ENCODE data around the gene DUSP16. TPM values are rescaled to one million over a fixed set of nuclear protein-coding genes. Genes with fewer than 3 reads are reported as not detected.

Gene DUSP16
- total and polyA plus RNA-seq, 2 of the 8 experiments (the other 6 are each of a cell fraction or from before 2014, with no cell fraction given): 31.6 to 55.9 TPM

- no peak overlapping the region for H2BK120ac ChIP-seq (replicated peaks; ENCODE audit: low read depth, low read length)
- no peak overlapping the region; a peak in 1 of 4 replicates for H3K4me2 ChIP-seq (ENCODE audit: insufficient read depth in 1 of 2, low read depth in 2 of 2, low read length in 2 of 2)
- peaks cover 0 to 4% (median 1%) of the 10 kb centered on the region in 4 experiments; a peak in 2 of 7 replicates for H3K4me1 ChIP-seq (replicated peaks in 1 of 4; ENCODE audit: control insufficient read depth in 3 of 4, insufficient read depth in 4 of 4, low read length in 3 of 4)
- no peak overlapping the region for H4K5ac ChIP-seq (ENCODE audit: insufficient read length, low read depth, low read length)
- H3K9me3 ChIP-seq (ENCODE audit: insufficient read depth in 2 of 2, low read depth in 1 of 2, low read length in 1 of 2): peaks cover 0 to 5% of the 10 kb centered on the region in 2 experiments; a peak in 1 of 4 replicates
- 68% methylated on average over 1 of the region's 1 CpG; no CpG with 5 or more reads in 1 of the 2 experiments for WGBS, 2 experiments (ENCODE audit: extremely low coverage in 1 of 2, insufficient coverage in 1 of 2, insufficient read length in 1 of 2, insufficient replicate concordance in 2 of 2, low coverage in 1 of 2, low lambda C conversion rate in 2 of 2, missing lambda C conversion rate in 1 of 2)
- no peaks in the 10 kb centered on the region for H3K27me3 ChIP-seq (replicated peaks in 1 of 4; ENCODE audit: control insufficient read depth in 3 of 4, extremely low read depth in 1 of 4, insufficient read depth in 3 of 4, low read length in 3 of 4)
- FAIRE-seq (no peak), DNase-seq (ENCODE audit: low read depth in 1 of 2, low spot score in 2 of 2) (no peak)
- H3K23me2 ChIP-seq (ENCODE audit: low read depth, low read length): no peaks in the 10 kb centered on the region
- H3K27ac ChIP-seq (ENCODE audit: low read depth, low read length): no peak overlapping the region
- CTCF ChIA-PET (ENCODE audit: partially characterized antibody): interaction anchor here (0.6 to 1.1 kb wide), 3 partner anchors 13 to 188 kb away, joined by 3 read pairs; no protein-coding TSS in a partner anchor
- H3K14ac ChIP-seq (ENCODE audit: insufficient read length): no peak overlapping the region
- no peaks in the 10 kb centered on the region for H3K79me2 ChIP-seq (ENCODE audit: control insufficient read depth in 1 of 2, insufficient read depth in 2 of 2, low read length in 2 of 2)
- no peaks in the 10 kb centered on the region; a peak in 1 of 8 replicates for H3K36me3 ChIP-seq (ENCODE audit: control insufficient read depth in 2 of 4, insufficient read depth in 4 of 4, low read length in 3 of 4)
- no peak overlapping the region for H2BK15ac ChIP-seq (ENCODE audit: low read length)
- no peak for TF ChIP-seq BCL11A (IDR thresholded peaks at IDR 0.05; ENCODE audit: low read depth in 2 of 2, low read length in 2 of 2)
- TF ChIP-seq BACH1 (IDR thresholded peaks at IDR 0.05; ENCODE audit: low read length): no peak
- TF ChIP-seq JUN (IDR thresholded peaks at IDR 0.05; ENCODE audit: low read depth, low read length): no peak
- TF ChIP-seq KDM4A (IDR thresholded peaks at IDR 0.05; ENCODE audit: low read depth, low read length, severe bottlenecking): no peak
- TF ChIP-seq CREB1 (IDR thresholded peaks at IDR 0.05): no peak
- no peak for TF ChIP-seq RAD21 (IDR thresholded peaks at IDR 0.05 in 1 of 2, conservative IDR thresholded peaks at IDR 0.05 in 1 of 2; ENCODE audit: low read depth in 2 of 2, low read length in 2 of 2)
- no peak for TF ChIP-seq CTBP2 (IDR thresholded peaks at IDR 0.05; ENCODE audit: borderline replicate concordance, insufficient read depth, insufficient read length, low read length)
- TF ChIP-seq E2F6 (IDR thresholded peaks at IDR 0.05): no peak
- no peak for TF ChIP-seq SRF (IDR thresholded peaks at IDR 0.05; ENCODE audit: low read depth, low read length)
- TF ChIP-seq POLR2A (IDR thresholded peaks at IDR 0.05; ENCODE audit: control extremely low read depth in 1 of 2, low read depth in 2 of 2, low read length in 2 of 2): no peak
- H4K91ac ChIP-seq (replicated peaks; ENCODE audit: insufficient read length, low read length): no peak overlapping the region
- H2BK5ac ChIP-seq (ENCODE audit: low read depth, low read length): no peak overlapping the region
- no peak overlapping the region for H2BK12ac ChIP-seq (ENCODE audit: low read depth, low read length)
- H3K9ac ChIP-seq (replicated peaks in 1 of 4; ENCODE audit: extremely low read depth in 1 of 4, low read depth in 3 of 4, low read length in 3 of 4): no peak overlapping the region
- no peak overlapping the region for H3K23ac ChIP-seq (ENCODE audit: insufficient read length)
- H3K56ac ChIP-seq (replicated peaks; ENCODE audit: insufficient read length, low read depth, low read length): no peak overlapping the region
- H4K8ac ChIP-seq (ENCODE audit: extremely low read depth, insufficient read depth, low read length): no peak overlapping the region
- H2AFZ ChIP-seq (ENCODE audit: low read length): no peak overlapping the region
- POLR2A ChIA-PET (ENCODE audit: partially characterized antibody): interaction anchor here (0.6 to 0.8 kb wide), 2 partner anchors 19 to 109 kb away, joined by 3 to 5 read pairs; no protein-coding TSS in a partner anchor
- no peaks in the 10 kb centered on the region for H4K20me1 ChIP-seq (replicated peaks in 1 of 2; ENCODE audit: control insufficient read depth in 1 of 2, insufficient read depth in 2 of 2, low read length in 2 of 2)
- no peak overlapping the region for H3K4me3 ChIP-seq (ENCODE audit: extremely low read depth in 1 of 4, insufficient read depth in 2 of 4, low read depth in 3 of 4, low read length in 4 of 4)
- no peak overlapping the region for H3K4ac ChIP-seq (replicated peaks; ENCODE audit: insufficient read length, low read depth, low read length)
- no peak overlapping the region for H2BK20ac ChIP-seq (ENCODE audit: low read length)
- H2AK5ac ChIP-seq (ENCODE audit: low read depth, low read length): no peak overlapping the region
- no peaks in the 10 kb centered on the region for H3K79me1 ChIP-seq (ENCODE audit: low read depth, low read length)
- H3K18ac ChIP-seq (ENCODE audit: extremely low read depth, low read length): no peak overlapping the region
Measured at GRCh38 chr12:12425616-12426015, 137.0 kb downstream of the DUSP16 start.
